Left colon (tissue), 2 donors: ENCODE data around the gene FLT1. TPM values are rescaled to one million over a fixed set of nuclear protein-coding genes. Genes with fewer than 3 reads are reported as not detected.

Experiments
- ATAC-seq: fragments of 200-7000 bp; cut with Tn5 transposase; one replicate; pipeline ENCODE4 v1.9.1; 2020; ENCODE audit warnings: mild to moderate bottlenecking, moderate library complexity
- DNase-seq, 2 donors: peaks; one replicate each; pipeline ENCODE4 v3.0.0-alpha.2; 2020
- intact Hi-C, 2 donors: fragments of 100-400 bp; cut with DNase I in 1 of 2; cut with micrococcal nuclease in 1 of 2; formaldehyde crosslinking; loops; one replicate each; pipeline versions ENCODE4 v1.11.2 to v1.14.0; 2022; cut with DNase I, micrococcal nuclease
- total RNA-seq, 2 donors: library from RNA; stranded (reverse); fragmentation: NEBNext Ultra II Directional; extraction: Animal tissue kit (Norgen Biotek cat#: 25700); gene quantifications; one replicate each; pipeline ENCODE4 v1.2.1, GENCODE V29; 2021
- donor health status: DM: no; HTN: no; CAD: no.
- donor health status: DM: yes; HTN: yes; CAD: no.

The FLT1 gene
- total RNA-seq, 2 donors from 2014 or later: 5.7 to 5.8 TPM

GRCh38 chr13:28529836-28530235 is 34.9 kb upstream of the FLT1 start:
- DNase-seq (no peak), ATAC-seq (peak; percentile 61)
- intact Hi-C loops: no loop called here

- no peak for DNase-seq
- ATAC-seq: peak; percentile 51
Observed at GRCh38 chr13:28528848-28529247, 33.9 kb upstream of the FLT1 start.

GRCh38 chr13:28528388-28528787 is 33.5 kb upstream of the FLT1 start:
- no peak for ATAC-seq
- intact Hi-C loops: no loop called here
- DNase-seq: no peak

More at GRCh38 chr13:28528848-28529247, 33.9 kb upstream of the FLT1 start:
- intact Hi-C loops: no loop called here

GRCh38 chr13:28527629-28528028 is 32.7 kb upstream of the FLT1 start:
- DNase-seq (no peak), ATAC-seq (no peak)
- intact Hi-C loops: no loop called here

GRCh38 chr13:28526876-28527275 is 31.9 kb upstream of the FLT1 start:
- no peak for ATAC-seq
- intact Hi-C loops: no loop called here
- no peak for DNase-seq

- intact Hi-C loops: no loop called here
- no peak for ATAC-seq
Observed at GRCh38 chr13:28522871-28523270, 27.9 kb upstream of the FLT1 start.

GRCh38 chr13:28513745-28514144 is 18.8 kb upstream of the FLT1 start:
- intact Hi-C loops: no loop called here

More at GRCh38 chr13:28522871-28523270, 27.9 kb upstream of the FLT1 start:
- no peak for DNase-seq

GRCh38 chr13:28510542-28510941 is 15.6 kb upstream of the FLT1 start:
- intact Hi-C loops: no loop called here
- DNase-seq (no peak), ATAC-seq (no peak)

More at GRCh38 chr13:28513745-28514144, 18.8 kb upstream of the FLT1 start:
- DNase-seq (no peak), ATAC-seq (no peak)

GRCh38 chr13:28510066-28510465 is 15.1 kb upstream of the FLT1 start:
- intact Hi-C loops: no loop called here
- ATAC-seq: no peak

GRCh38 chr13:28505543-28506135 is 10.7 kb upstream of the FLT1 start:
- no peak for DNase-seq
- intact Hi-C loops: no loop called here
- no peak for ATAC-seq

More at GRCh38 chr13:28510066-28510465, 15.1 kb upstream of the FLT1 start:
- no peak for DNase-seq

GRCh38 chr13:28503182-28503967 is 8.4 kb upstream of the FLT1 start:
- no peak for ATAC-seq
- intact Hi-C loops: no loop called here
- DNase-seq: no peak

- ATAC-seq: no peak
Observed at GRCh38 chr13:28501547-28501946, 6.6 kb upstream of the FLT1 start.

GRCh38 chr13:28499609-28500008 is 4.7 kb upstream of the FLT1 start:
- intact Hi-C loops: no loop called here
- ATAC-seq: no peak

More at GRCh38 chr13:28501547-28501946, 6.6 kb upstream of the FLT1 start:
- intact Hi-C loops: no loop called here
- no peak for DNase-seq

GRCh38 chr13:28498481-28499115 is 3.7 kb upstream of the FLT1 start:
- DNase-seq (no peak), ATAC-seq (no peak)
- intact Hi-C loops: no loop called here

More at GRCh38 chr13:28499609-28500008, 4.7 kb upstream of the FLT1 start:
- no peak for DNase-seq

GRCh38 chr13:28497143-28497876 is 2.4 kb upstream of the FLT1 start:
- intact Hi-C loops: no loop called here
- DNase-seq (no peak), ATAC-seq (no peak)

- intact Hi-C loops: no loop called here
- ATAC-seq (no peak), DNase-seq (no peak)
Observed at GRCh38 chr13:28496188-28496564, 1.2 kb upstream of the FLT1 start.

GRCh38 chr13:28495538-28496187 is 735 bp upstream of the FLT1 start:
- ATAC-seq: no peak

GRCh38 chr13:28494504-28494777 is 487 bp downstream of the FLT1 start:
- DNase-seq: no peak

More at GRCh38 chr13:28495538-28496187, 735 bp upstream of the FLT1 start:
- intact Hi-C loops: no loop called here
- DNase-seq: no peak

More at GRCh38 chr13:28494504-28494777, 487 bp downstream of the FLT1 start:
- ATAC-seq: no peak
- intact Hi-C loops: no loop called here
